Measurements from ENCODE around the gene DYRK1A.

Gene DYRK1A

DNA sequence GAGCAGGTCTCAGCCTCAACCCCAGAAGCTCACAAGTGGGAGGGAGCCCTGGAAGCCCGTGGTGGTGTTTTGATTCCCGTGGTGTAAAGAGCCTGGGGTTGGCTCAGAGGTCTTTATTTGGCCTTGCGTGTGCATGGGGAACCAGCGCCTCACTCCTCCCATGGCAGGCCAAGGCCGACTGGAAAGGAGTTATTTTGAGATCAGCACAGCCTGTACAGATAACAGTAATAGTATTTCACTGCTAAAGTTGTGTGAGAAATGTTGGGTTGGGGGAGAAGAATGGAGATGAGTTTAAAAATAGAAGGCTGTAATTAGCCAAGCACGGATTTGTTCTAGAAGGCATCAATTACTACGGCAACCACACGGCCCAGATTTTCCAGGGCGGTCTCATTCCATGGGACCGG is 186.5 kb downstream of the DYRK1A start:
- H3K4me3 ChIP-seq (ENCODE audit: low read length, poor library complexity, severe bottlenecking): no peak overlapping the region
- H3K9me3 ChIP-seq (ENCODE audit: insufficient read depth, low read depth, low read length): no peaks in the 10 kb centered on the region
- TF ChIP-seq, protein P1, sequence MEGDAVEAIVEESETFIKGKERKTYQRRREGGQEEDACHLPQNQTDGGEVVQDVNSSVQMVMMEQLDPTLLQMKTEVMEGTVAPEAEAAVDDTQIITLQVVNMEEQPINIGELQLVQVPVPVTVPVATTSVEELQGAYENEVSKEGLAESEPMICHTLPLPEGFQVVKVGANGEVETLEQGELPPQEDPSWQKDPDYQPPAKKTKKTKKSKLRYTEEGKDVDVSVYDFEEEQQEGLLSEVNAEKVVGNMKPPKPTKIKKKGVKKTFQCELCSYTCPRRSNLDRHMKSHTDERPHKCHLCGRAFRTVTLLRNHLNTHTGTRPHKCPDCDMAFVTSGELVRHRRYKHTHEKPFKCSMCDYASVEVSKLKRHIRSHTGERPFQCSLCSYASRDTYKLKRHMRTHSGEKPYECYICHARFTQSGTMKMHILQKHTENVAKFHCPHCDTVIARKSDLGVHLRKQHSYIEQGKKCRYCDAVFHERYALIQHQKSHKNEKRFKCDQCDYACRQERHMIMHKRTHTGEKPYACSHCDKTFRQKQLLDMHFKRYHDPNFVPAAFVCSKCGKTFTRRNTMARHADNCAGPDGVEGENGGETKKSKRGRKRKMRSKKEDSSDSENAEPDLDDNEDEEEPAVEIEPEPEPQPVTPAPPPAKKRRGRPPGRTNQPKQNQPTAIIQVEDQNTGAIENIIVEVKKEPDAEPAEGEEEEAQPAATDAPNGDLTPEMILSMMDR (conservative IDR thresholded peaks at IDR 0.05; ENCODE audit: low read length): no peak
- no peak for TF ChIP-seq EZH2phosphoT487 (IDR thresholded peaks at IDR 0.05; ENCODE audit: borderline replicate concordance)
- H3K9ac ChIP-seq (ENCODE audit: low read depth, low read length, poor library complexity, severe bottlenecking): no peak overlapping the region
- no peaks in the 10 kb centered on the region for H4K20me1 ChIP-seq (ENCODE audit: insufficient read depth, low read length, poor library complexity, severe bottlenecking)
- H3F3A ChIP-seq (ENCODE audit: low read depth): peaks cover 2% of the 10 kb centered on the region; the same call in 1 of the 2 replicates
- no peak overlapping the region for H3K4me2 ChIP-seq (ENCODE audit: low read depth, low read length, poor library complexity, severe bottlenecking)
- peaks cover 13% of the 10 kb centered on the region for H3K4me1 ChIP-seq (ENCODE audit: insufficient read depth, low read length, poor library complexity, severe bottlenecking)
- no peak overlapping the region for H2AFZ ChIP-seq (ENCODE audit: low read length)
- no peaks in the 10 kb centered on the region for H3K36me3 ChIP-seq (ENCODE audit: insufficient read depth, low read length)
- no peaks in the 10 kb centered on the region for H3K9me2 ChIP-seq (replicated peaks; ENCODE audit: low read depth, low read length)
- H3K27me3 ChIP-seq (ENCODE audit: insufficient read depth, low read length, poor library complexity, severe bottlenecking): no peaks in the 10 kb centered on the region
- H3K79me2 ChIP-seq (ENCODE audit: insufficient read depth, low read length): no peaks in the 10 kb centered on the region

DNA sequence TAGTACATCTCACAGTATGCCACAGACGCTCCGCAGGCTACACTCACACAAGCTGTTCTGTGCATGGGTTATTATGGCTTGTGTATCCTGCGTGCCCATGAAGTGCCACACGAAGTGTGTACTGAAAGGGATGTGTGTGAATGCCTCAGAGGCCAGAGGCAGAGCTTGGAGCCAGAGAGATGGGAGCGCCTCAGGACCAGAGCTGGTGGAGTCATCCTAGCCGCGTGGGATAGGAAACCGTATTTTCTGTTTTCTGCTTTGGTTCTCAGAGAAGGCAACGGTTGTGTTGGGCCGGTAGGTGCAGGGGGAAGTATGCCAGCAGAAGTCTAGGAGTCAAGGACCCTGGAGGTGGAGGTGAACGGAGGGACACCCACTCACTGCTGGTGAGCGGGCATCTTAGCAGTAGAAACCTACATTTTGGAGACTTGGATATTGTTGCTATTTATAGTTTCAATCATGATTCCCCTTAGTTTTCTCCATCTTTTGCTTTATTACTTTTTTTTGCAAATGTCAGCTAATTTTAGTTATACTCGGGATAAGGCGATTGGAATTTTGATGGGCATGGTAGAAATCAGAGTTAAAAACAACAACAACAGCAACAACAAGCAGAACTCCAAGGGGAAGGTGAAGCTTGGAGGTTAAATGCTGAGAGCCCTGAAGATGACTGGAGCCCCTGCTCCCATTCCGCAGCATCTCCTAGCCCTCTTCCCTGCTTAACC is 188.2 kb downstream of the DYRK1A start:
- Histone ChIP-seq H3F3A (ENCODE audit: low read depth) (no peaks in the 10 kb centered on the region), H3K9me2 (replicated peaks; ENCODE audit: low read depth, low read length) (no peaks in the 10 kb centered on the region), H3K36me3 (ENCODE audit: insufficient read depth, low read length) (no peaks in the 10 kb centered on the region), H4K20me1 (ENCODE audit: insufficient read depth, low read length, poor library complexity, severe bottlenecking) (no peaks in the 10 kb centered on the region), H3K4me1 (ENCODE audit: insufficient read depth, low read length, poor library complexity, severe bottlenecking) (no peaks in the 10 kb centered on the region), H3K79me2 (ENCODE audit: insufficient read depth, low read length) (no peaks in the 10 kb centered on the region), H3K4me3 (ENCODE audit: low read length, poor library complexity, severe bottlenecking) (no peak overlapping the region), H2AFZ (ENCODE audit: low read length) (no peak overlapping the region), H3K9me3 (ENCODE audit: insufficient read depth, low read depth, low read length) (no peaks in the 10 kb centered on the region), H3K27me3 (ENCODE audit: insufficient read depth, low read length, poor library complexity, severe bottlenecking) (no peaks in the 10 kb centered on the region), H3K4me2 (ENCODE audit: low read depth, low read length, poor library complexity, severe bottlenecking) (no peak overlapping the region), H3K9ac (ENCODE audit: low read depth, low read length, poor library complexity, severe bottlenecking) (no peak overlapping the region)
- TF ChIP-seq EZH2phosphoT487 (IDR thresholded peaks at IDR 0.05; ENCODE audit: borderline replicate concordance): no peak
- TF ChIP-seq, protein P1 (conservative IDR thresholded peaks at IDR 0.05; ENCODE audit: low read length): no peak

DNA sequence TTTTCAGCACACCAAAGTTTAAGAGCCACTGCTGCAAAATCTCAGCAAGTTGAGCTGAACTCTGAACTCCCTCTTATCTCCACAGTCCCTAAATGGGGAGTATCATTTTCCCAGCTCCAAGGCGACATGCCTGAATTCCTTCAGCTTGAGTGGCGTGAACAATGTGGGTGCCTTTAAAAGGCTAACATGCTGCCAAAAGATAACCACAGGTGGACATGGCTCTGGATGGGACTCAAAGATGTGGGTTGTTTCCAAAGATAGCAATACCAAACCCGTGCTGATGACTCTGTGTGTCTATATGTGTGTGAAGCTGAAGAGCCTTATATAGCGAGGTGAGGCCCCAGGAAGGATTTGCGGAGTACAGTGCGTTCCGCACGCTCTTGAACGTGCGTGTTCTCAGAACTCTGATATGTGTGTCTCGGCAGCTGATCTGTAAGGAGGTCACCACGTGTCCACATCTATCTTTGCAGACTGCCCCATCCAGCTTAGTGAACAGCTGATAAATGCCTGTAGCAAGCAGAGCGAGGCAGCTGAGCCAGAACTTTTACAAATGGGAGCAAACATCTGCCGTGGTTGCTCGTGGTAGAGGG is 189.2 kb downstream of the DYRK1A start:
- no peak overlapping the region for H3K4me3 ChIP-seq (ENCODE audit: low read length, poor library complexity, severe bottlenecking)
- no peaks in the 10 kb centered on the region for H3K4me1 ChIP-seq (ENCODE audit: insufficient read depth, low read length, poor library complexity, severe bottlenecking)
- H3K4me2 ChIP-seq (ENCODE audit: low read depth, low read length, poor library complexity, severe bottlenecking): no peak overlapping the region
- H3K9me2 ChIP-seq (replicated peaks; ENCODE audit: low read depth, low read length): no peaks in the 10 kb centered on the region
- H3K9ac ChIP-seq (ENCODE audit: low read depth, low read length, poor library complexity, severe bottlenecking): no peak overlapping the region
- H3F3A ChIP-seq (ENCODE audit: low read depth): no peaks in the 10 kb centered on the region
- H3K9me3 ChIP-seq (ENCODE audit: insufficient read depth, low read depth, low read length): no peaks in the 10 kb centered on the region
- H3K36me3 ChIP-seq (ENCODE audit: insufficient read depth, low read length): no peaks in the 10 kb centered on the region
- H2AFZ ChIP-seq (ENCODE audit: low read length): no peak overlapping the region
- TF ChIP-seq, protein P1 (conservative IDR thresholded peaks at IDR 0.05; ENCODE audit: low read length): no peak
- TF ChIP-seq EZH2phosphoT487 (IDR thresholded peaks at IDR 0.05; ENCODE audit: borderline replicate concordance): no peak
- H4K20me1 ChIP-seq (ENCODE audit: insufficient read depth, low read length, poor library complexity, severe bottlenecking): no peaks in the 10 kb centered on the region
- no peaks in the 10 kb centered on the region for H3K79me2 ChIP-seq (ENCODE audit: insufficient read depth, low read length)
- no peaks in the 10 kb centered on the region for H3K27me3 ChIP-seq (ENCODE audit: insufficient read depth, low read length, poor library complexity, severe bottlenecking)
